Loucy (cell line): Measurements from ENCODE around the gene TSPAN13.
"Not testable (repeated sequence)": the region's sequence is repeated elsewhere in the genome, so short reads cannot be mapped to it uniquely, and the experiment has no call there.

ENCODE experiments used
- H2AFZ ChIP-seq: fragments of 200-600 bp; sonication (generic); 2 replicates; pipeline ENCODE4 v1.6.0; 2016; ENCODE audit warnings: antibody characterized with exemption, mild to moderate bottlenecking, low read length, moderate library complexity
- H3F3A ChIP-seq: fragments of 200-600 bp; 2 replicates; pipeline ENCODE4 v1.6.0; 2016; ENCODE audit warnings: antibody characterized with exemption, low read depth, mild to moderate bottlenecking
- H3K27me3 ChIP-seq: fragments of 200-600 bp; sonication (generic); 2 replicates; pipeline ENCODE4 v1.6.1; 2014; ENCODE audit warnings: low read length, mild to moderate bottlenecking; ENCODE audit not compliant: insufficient read depth, poor library complexity, severe bottlenecking
- H3K36me3 ChIP-seq: fragments of 200-600 bp; sonication (generic); 2 replicates; pipeline ENCODE4 v1.6.1; 2016; ENCODE audit warnings: low read length; ENCODE audit not compliant: insufficient read depth
- H3K4me1 ChIP-seq: fragments of 200-600 bp; sonication (generic); 2 replicates; pipeline ENCODE4 v1.5.1; 2014; ENCODE audit warnings: low read length, mild to moderate bottlenecking; ENCODE audit not compliant: insufficient read depth, poor library complexity, severe bottlenecking
- H3K4me2 ChIP-seq: fragments of 200-600 bp; sonication (generic); 2 replicates; pipeline ENCODE4 v1.6.0; 2014; ENCODE audit warnings: antibody characterized with exemption, low read length, low read depth, mild to moderate bottlenecking; ENCODE audit not compliant: poor library complexity, severe bottlenecking
- H3K4me3 ChIP-seq: fragments of 200-600 bp; sonication (generic); 2 replicates; pipeline ENCODE4 v1.5.1; 2014; ENCODE audit warnings: low read length, mild to moderate bottlenecking, mixed read lengths; ENCODE audit not compliant: poor library complexity, severe bottlenecking
- H3K79me2 ChIP-seq: fragments of 200-600 bp; sonication (generic); 2 replicates; pipeline ENCODE4 v1.6.1; 2014; ENCODE audit warnings: low read length; ENCODE audit not compliant: insufficient read depth
- H3K9ac ChIP-seq: fragments of 200-600 bp; sonication (generic); 2 replicates; pipeline ENCODE4 v1.6.0; 2014; ENCODE audit warnings: mild to moderate bottlenecking, low read depth, low read length, moderate library complexity; ENCODE audit not compliant: poor library complexity, severe bottlenecking
- H3K9me2 ChIP-seq: fragments of 200-600 bp; sonication (generic); replicated peaks from 2 replicates; pipeline ENCODE4 v1.6.1; 2016; ENCODE audit warnings: low read depth, low read length, mixed read lengths
- H3K9me3 ChIP-seq: fragments of 200-600 bp; sonication (generic); 2 replicates; pipeline ENCODE4 v1.6.1; 2014; ENCODE audit warnings: mild to moderate bottlenecking, antibody characterized with exemption, low read length, low read depth; ENCODE audit not compliant: insufficient read depth
- H4K20me1 ChIP-seq: fragments of 200-600 bp; sonication (generic); 2 replicates; pipeline ENCODE4 v1.6.0; 2014; ENCODE audit warnings: antibody characterized with exemption, low read length, mild to moderate bottlenecking; ENCODE audit not compliant: insufficient read depth, poor library complexity, severe bottlenecking
- CTCF ChIP-seq: fragments of 200-600 bp; sonication (generic); conservative IDR thresholded peaks from 2 replicates; pipeline ENCODE4 v1.5.1; 2014; ENCODE audit warnings: mild to moderate bottlenecking, antibody characterized with exemption, low read length
- EZH2phosphoT487 ChIP-seq: fragments of 200-600 bp; IDR thresholded peaks from 2 replicates; pipeline ENCODE4 v1.6.1; 2018; ENCODE audit warnings: antibody characterized with exemption, mild to moderate bottlenecking, moderate library complexity, borderline replicate concordance

TSPAN13 gene

GRCh38 chr7:16765436-16765859, 11.9 kb downstream of the TSPAN13 start:
- peaks cover 82% of the 10 kb centered on the region for H3K79me2 ChIP-seq
- peak overlapping the region; percentile 38 for H3K4me3 ChIP-seq
- H2AFZ ChIP-seq = no peak overlapping the region
- no peaks in the 10 kb centered on the region for H3K27me3 ChIP-seq
- no peaks in the 10 kb centered on the region for H3F3A ChIP-seq
- H3K9me3 ChIP-seq = no peaks in the 10 kb centered on the region
- H3K36me3 ChIP-seq = no peaks in the 10 kb centered on the region
- H3K4me2 ChIP-seq = peak overlapping the region; percentile 65
- peak overlapping the region; percentile 34 for H3K9ac ChIP-seq
- no peaks in the 10 kb centered on the region for H3K9me2 ChIP-seq
- H3K4me1 ChIP-seq = peaks cover 41% of the 10 kb centered on the region
- no peaks in the 10 kb centered on the region for H4K20me1 ChIP-seq
- TF ChIP-seq CTCF = no peak
- no peak for TF ChIP-seq EZH2phosphoT487

- not testable (repeated sequence) for H3F3A ChIP-seq, H3K4me3 ChIP-seq, H3K36me3 ChIP-seq, H3K27me3 ChIP-seq, H3K4me2 ChIP-seq, H3K9me3 ChIP-seq, H2AFZ ChIP-seq, H3K9ac ChIP-seq, H4K20me1 ChIP-seq, H3K9me2 ChIP-seq
- H3K4me1 ChIP-seq = peaks cover 49% of the 10 kb centered on the region
- peaks cover 69% of the 10 kb centered on the region for H3K79me2 ChIP-seq
Observed at GRCh38 chr7:16769994-16770393, 16.4 kb downstream of the TSPAN13 start.

DNA sequence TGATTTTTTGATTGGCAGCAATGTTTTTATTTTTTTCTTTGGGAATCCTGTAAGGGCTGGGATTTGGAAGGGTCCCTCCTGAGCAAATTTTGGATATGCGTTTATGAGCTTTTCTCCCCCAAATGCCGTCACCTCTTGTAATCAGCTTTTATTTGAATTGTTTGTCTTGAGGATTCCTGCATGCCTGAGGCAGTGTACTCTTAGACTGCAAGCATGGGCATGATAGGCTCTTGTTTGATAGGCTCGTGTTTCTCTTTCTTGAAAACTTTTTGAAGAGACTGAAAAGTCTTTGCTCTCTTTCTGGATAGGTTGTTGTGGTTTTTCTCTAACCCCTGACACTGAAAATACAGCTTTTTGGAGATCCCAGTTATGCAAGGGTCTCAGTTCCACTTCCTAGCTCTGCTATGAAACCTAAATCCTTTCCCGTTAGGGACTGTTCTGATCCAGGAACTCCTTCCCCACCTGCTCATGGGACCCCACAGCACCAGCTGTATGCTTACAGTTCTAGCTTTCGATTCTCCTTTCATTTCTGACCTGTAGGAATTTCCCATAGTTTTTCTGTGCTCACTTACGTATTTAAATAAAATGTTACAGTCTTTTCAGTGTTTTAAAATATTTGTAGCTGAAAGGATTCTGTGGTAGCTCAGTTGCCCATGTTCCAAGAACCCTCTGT, 17.2 kb downstream of the TSPAN13 start:
- Histone ChIP-seq H4K20me1 (peaks cover 3% of the 10 kb centered on the region), H3K4me1 (peaks cover 46% of the 10 kb centered on the region), H3K27me3 (no peaks in the 10 kb centered on the region), H3F3A (no peaks in the 10 kb centered on the region), H3K9me2 (no peaks in the 10 kb centered on the region), H3K79me2 (peaks cover 72% of the 10 kb centered on the region), H3K4me3 (no peak overlapping the region), H3K4me2 (peak overlapping the region; percentile 4), H3K9me3 (no peaks in the 10 kb centered on the region), H3K36me3 (no peaks in the 10 kb centered on the region), H3K9ac (peak overlapping the region; percentile 9), H2AFZ (no peak overlapping the region)
- TF ChIP-seq EZH2phosphoT487 (no peak), CTCF (no peak)

DNA sequence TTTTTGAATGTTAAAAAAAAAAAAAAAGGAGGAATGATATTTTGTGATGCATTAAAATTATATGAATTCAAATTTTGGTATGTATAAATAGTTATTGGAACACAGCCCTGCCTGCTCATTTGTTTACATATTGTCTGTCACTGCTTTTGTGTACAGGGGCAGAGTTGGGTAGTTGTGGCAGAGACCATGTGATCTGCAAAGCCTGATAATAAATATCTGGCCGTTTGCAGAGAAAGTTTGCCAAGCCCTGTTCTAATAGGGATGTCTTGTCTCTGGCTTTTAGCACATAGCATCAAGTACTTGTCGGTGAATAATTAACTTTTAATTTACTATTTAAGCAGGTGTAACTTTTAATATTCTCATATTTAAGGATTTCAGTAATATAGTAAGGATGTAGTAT, 19.8 kb downstream of the TSPAN13 start:
- no peak overlapping the region for H3K4me3 ChIP-seq
- H3K79me2 ChIP-seq = peaks cover 66% of the 10 kb centered on the region
- no peaks in the 10 kb centered on the region for H3K36me3 ChIP-seq
- no peaks in the 10 kb centered on the region for H3K9me3 ChIP-seq
- H4K20me1 ChIP-seq = peaks cover 3% of the 10 kb centered on the region
- TF ChIP-seq EZH2phosphoT487 = no peak
- TF ChIP-seq CTCF = no peak
- no peak overlapping the region for H3K4me2 ChIP-seq
- H3K9me2 ChIP-seq = no peaks in the 10 kb centered on the region
- H3F3A ChIP-seq = no peaks in the 10 kb centered on the region
- no peak overlapping the region for H2AFZ ChIP-seq
- peaks cover 34% of the 10 kb centered on the region for H3K4me1 ChIP-seq
- H3K27me3 ChIP-seq = no peaks in the 10 kb centered on the region
- H3K9ac ChIP-seq = no peak overlapping the region
